Adrenal gland (tissue), 5 donors: ENCODE data around the gene KLHL11.

Experiments
- CTCF ChIP-seq, 6 experiments: fragments of 450-650 bp in 4 of 6; fragments of 200-600 bp in 2 of 6; sonication (generic) in 1 of 6; IDR thresholded peaks; 1 replicate in 5 of 6; 2 replicates in 1 of 6; pipeline versions ENCODE4 v1.5.1 to v1.8.0; 2016 to 2021; ENCODE audit warnings: antibody characterized with exemption in 6 of 6, mild to moderate bottlenecking in 2 of 6, moderate library complexity in 1 of 6
- POLR2A ChIP-seq, 2 donors: fragments of 450-650 bp; IDR thresholded peaks; one replicate each; pipeline ENCODE4 v1.6.1; 2017; ENCODE audit warnings: antibody characterized with exemption in 2 of 2, mild to moderate bottlenecking in 2 of 2, moderate library complexity in 1 of 2
- donor health status: DM: no; HTN: no; CAD: no.

- TF ChIP-seq CTCF (IDR thresholded peaks at IDR 0.05) (no peak), POLR2A (IDR thresholded peaks at IDR 0.05) (no peak)
Observed at GRCh38 chr17:41909088-41909487, 43.9 kb upstream of the KLHL11 start.
